H1 (cell line): ENCODE results near the gene SEC24B. TPM values are rescaled to one million over a fixed set of nuclear protein-coding genes. Genes with fewer than 3 reads are reported as not detected.

ENCODE experiments used
- ATF3 ChIP-seq: IDR thresholded peaks from 2 replicates; pipeline ENCODE4 v1.6.1; 2011; ENCODE audit warnings: low read depth, mild to moderate bottlenecking, low read length; ENCODE audit not compliant: insufficient read depth
- CHD1 ChIP-seq: IDR thresholded peaks from 2 replicates; pipeline ENCODE4 v1.6.1; 2012; ENCODE audit warnings: low read depth, low read length, improper control_type of control experiment
- CHD2 ChIP-seq: IDR thresholded peaks from 2 replicates; pipeline ENCODE4 v1.6.1; 2012; ENCODE audit warnings: low read length, improper control_type of control experiment
- KDM5A ChIP-seq: fragments of 200-600 bp; IDR thresholded peaks from 2 replicates; pipeline ENCODE4 v1.7.1; 2012; ENCODE audit warnings: mild to moderate bottlenecking, low read length, inconsistent platforms, mixed read lengths
- TAF7 ChIP-seq: optimal IDR thresholded peaks from 2 replicates; pipeline ENCODE3; 2011; ENCODE audit warnings: low read depth, mild to moderate bottlenecking, inconsistent platforms, low read length, moderate library complexity, borderline replicate concordance
- polyA plus RNA-seq, 7 experiments: library from polyadenylated mRNA; depleted of rRNA in 3 of 7; stranded (reverse) in 5 of 7; unstranded in 2 of 7; fragments of >200 nt in 5 of 7; fragments of 200-250 nt in 2 of 7; gene quantifications; 1 replicate in 5 of 7; 2 replicates in 1 of 7; 4 replicates in 1 of 7; pipeline versions ENCODE4 v1.2.1 to v1.2.3, GENCODE V29; 2011 to 2013; ENCODE audit warnings: missing spikeins in 2 of 7, mixed read lengths in 2 of 7
- total RNA-seq: library from RNA; stranded (reverse); fragmentation: NEBNext Ultra II Directional; extraction: Animal tissue kit (Norgen Biotek cat#: 25700); gene quantifications from 2 replicates; pipeline ENCODE4 v1.2.1, GENCODE V29; 2021

The SEC24B gene
- total and polyA plus RNA-seq, 2 of the 8 experiments (the other 6 are each of a cell fraction or from before 2014, with no cell fraction given), result 25.6 to 30.9 TPM

DNA sequence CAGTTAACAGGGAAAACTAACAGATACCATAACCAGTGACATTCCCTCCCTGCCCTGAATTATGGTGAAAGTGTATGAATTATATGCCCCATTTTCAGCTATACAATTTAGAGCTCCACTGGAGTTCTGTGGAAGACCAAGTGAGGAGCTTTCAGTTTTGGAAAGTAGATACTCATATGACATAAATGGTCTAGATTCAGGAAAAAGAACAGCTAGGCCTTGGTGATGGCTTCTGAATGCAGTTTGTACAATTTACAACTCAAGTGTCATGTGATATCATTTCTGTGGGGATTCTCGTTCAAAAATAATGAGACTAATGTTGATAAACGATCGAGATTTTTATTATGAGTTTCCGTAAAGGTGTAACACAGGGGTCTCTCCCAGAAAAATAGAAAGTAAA is 8.2 kb upstream of the SEC24B start (continued):
- TF ChIP-seq TAF7, result no peak
- TF ChIP-seq ATF3, result no peak
- TF ChIP-seq CHD1, result no peak
- no peak for TF ChIP-seq KDM5A
- no peak for TF ChIP-seq CHD2
